SH-SY5Y (cell line): ENCODE measurements around the gene CD164.

Source experiments
- GATA2 ChIP-seq: IDR thresholded peaks from 2 replicates; pipeline ENCODE4 v1.6.1; 2011; ENCODE audit warnings: mild to moderate bottlenecking, low read depth, low read length
- GATA3 ChIP-seq: IDR thresholded peaks from 2 replicates; pipeline ENCODE4 v1.6.1; 2011; ENCODE audit warnings: low read depth, mild to moderate bottlenecking, low read length, moderate library complexity

GRCh38 chr6:109428889-109429477 is 46.7 kb upstream of the CD164 start:
- no peak for TF ChIP-seq GATA3
- TF ChIP-seq GATA2: no peak
